Naive thymus-derived CD8-positive, alpha-beta T cell (primary cell): ENCODE measurements around the gene LPA. TPM values are rescaled to one million over a fixed set of nuclear protein-coding genes. Genes with fewer than 3 reads are reported as not detected.

ENCODE experiments used
- ATAC-seq, 2 donors: fragments of 150-1000 bp; cut with Tn5 transposase in 1 of 2; sonication (Bioruptor Pico), chemical (Tn5 transposase) in 1 of 2; 1 replicate in 1 of 2; 2 replicates in 1 of 2; pipeline ENCODE4 v1.10.0; 2021; ENCODE audit warnings: mild to moderate bottlenecking in 2 of 2, moderate library complexity in 2 of 2
- POLR2A ChIA-PET: fragments of 350-600 bp; sonication (Branson Sonifier 250); formaldehyde crosslinking; loops from one replicate; lab custom pipeline; 2021; ENCODE audit warnings: antibody characterized with exemption; lab: Charles Lee
- DNase-seq, 10 donors: peaks; one replicate each; pipeline versions ENCODE4 v3.0.0 to v3.0.0-alpha.2; 2020 to 2022
- H3K27ac Mint-ChIP-seq, 10 donors: one replicate each; pipeline ENCODE4 v1.8.0; 2020 to 2022; ENCODE audit warnings: mild to moderate bottlenecking in 10 of 10, mixed read lengths in 10 of 10, moderate library complexity in 4 of 10, inconsistent platforms in 1 of 10
- H3K27me3 Mint-ChIP-seq, 5 donors: one replicate each; pipeline ENCODE4 v1.8.0; 2021 to 2022; ENCODE audit warnings: mixed read lengths in 5 of 5
- H3K36me3 Mint-ChIP-seq, 3 donors: one replicate each; pipeline ENCODE4 v1.8.0; 2020 to 2022; ENCODE audit warnings: mixed read lengths in 3 of 3, mild to moderate bottlenecking in 2 of 3, inconsistent platforms in 1 of 3
- H3K4me1 Mint-ChIP-seq, 4 donors: one replicate each; pipeline ENCODE4 v1.8.0; 2021 to 2022; ENCODE audit warnings: mixed read lengths in 4 of 4
- H3K4me3 Mint-ChIP-seq, 10 donors: one replicate each; pipeline ENCODE4 v1.8.0; 2020 to 2022; ENCODE audit warnings: mild to moderate bottlenecking in 10 of 10, mixed read lengths in 10 of 10, moderate library complexity in 6 of 10, inconsistent platforms in 1 of 10
- H3K9me3 Mint-ChIP-seq, 9 donors: one replicate each; pipeline ENCODE4 v1.8.0; 2020 to 2022; ENCODE audit warnings: mixed read lengths in 9 of 9, mild to moderate bottlenecking in 3 of 9, inconsistent platforms in 1 of 9, moderate library complexity in 1 of 9
- polyA plus RNA-seq, 3 donors: library from polyadenylated mRNA; unstranded; fragments of 300-500 nt; fragmentation: Illumina TruSeq; gene quantifications; one replicate each; pipeline ENCODE4 v1.2.3, GENCODE V29; 2021
- total RNA-seq, 8 experiments: library from RNA in 2 of 8; stranded (reverse) in 2 of 8; gene quantifications; one replicate each; pipeline ENCODE4 v1.2.3 and lab custom pipeline; 2021 to 2026

LPA gene
- total and polyA plus RNA-seq, 5 experiments from 2014 or later = not detected

GRCh38 chr6:160505970-160506369 is 158.1 kb downstream of the LPA start:
- DNase-seq (no peak), ATAC-seq (no peak)
- Mint-ChIP-seq H3K27ac (no peak overlapping the region), H3K4me1 (peaks cover 0 to 4% (median under 1%) of the 10 kb centered on the region in 4 donors), H3K9me3 (peaks cover 0 to 19% (median 13%) of the 10 kb centered on the region in 9 donors), H3K4me3 (no peak overlapping the region), H3K27me3 (peaks cover 0 to 32% (median 10%) of the 10 kb centered on the region in 5 donors), H3K36me3 (peaks cover 2 to 27% (median 15%) of the 10 kb centered on the region in 3 donors)
- POLR2A ChIA-PET = no interaction called here

GRCh38 chr6:160500639-160501038 is 163.4 kb downstream of the LPA start:
- Mint-ChIP-seq H3K27ac (no peak overlapping the region), H3K4me3 (no peak overlapping the region), H3K4me1 (no peaks in the 10 kb centered on the region), H3K36me3 (peaks cover 13 to 36% (median 27%) of the 10 kb centered on the region in 3 donors), H3K27me3 (peaks cover 0 to 19% (median 3%) of the 10 kb centered on the region in 5 donors), H3K9me3 (peaks cover 0 to 20% (median 13%) of the 10 kb centered on the region in 9 donors)
- POLR2A ChIA-PET = no interaction called here
- DNase-seq (no peak), ATAC-seq (no peak)

- POLR2A ChIA-PET = no interaction called here
- DNase-seq (no peak), ATAC-seq (no peak)
- H3K4me1 Mint-ChIP-seq = no peaks in the 10 kb centered on the region
- no peaks in the 10 kb centered on the region for H3K9me3 Mint-ChIP-seq
- H3K36me3 Mint-ChIP-seq = peaks cover 5 to 20% (median 17%) of the 10 kb centered on the region in 3 donors
- peaks cover 0 to 19% (median 2%) of the 10 kb centered on the region in 5 donors for H3K27me3 Mint-ChIP-seq
- H3K27ac Mint-ChIP-seq = no peak overlapping the region
- H3K4me3 Mint-ChIP-seq = no peak overlapping the region
These were observed 169.5 kb downstream of the LPA start for GRCh38 chr6:160494576-160494975.

GRCh38 chr6:160489091-160489490 is 175.0 kb downstream of the LPA start:
- H3K27me3 Mint-ChIP-seq = no peaks in the 10 kb centered on the region
- H3K4me3 Mint-ChIP-seq = no peak overlapping the region
- H3K36me3 Mint-ChIP-seq = peaks cover 5 to 18% (median 16%) of the 10 kb centered on the region in 3 donors
- ATAC-seq = no peak
- no peak for DNase-seq
- H3K4me1 Mint-ChIP-seq = no peaks in the 10 kb centered on the region
- no peaks in the 10 kb centered on the region for H3K9me3 Mint-ChIP-seq
- no peak overlapping the region for H3K27ac Mint-ChIP-seq
- POLR2A ChIA-PET = no interaction called here

GRCh38 chr6:160487116-160487515 is 177.0 kb downstream of the LPA start:
- Mint-ChIP-seq H3K4me3 (no peak overlapping the region), H3K27me3 (no peaks in the 10 kb centered on the region), H3K36me3 (peaks cover 10 to 28% (median 19%) of the 10 kb centered on the region in 3 donors), H3K9me3 (peaks cover 0 to 5% (median 0%) of the 10 kb centered on the region in 9 donors), H3K27ac (no peak overlapping the region), H3K4me1 (no peaks in the 10 kb centered on the region)
- ATAC-seq = no peak
- no peak for DNase-seq
- POLR2A ChIA-PET = no interaction called here

Other genes with a start within 250 kb of the LPA start
- under 1 TPM in 1 of 2 experiments, not detected in 1; 0.47 TPM for gene PLG, start 38.0 kb upstream of the LPA start, total RNA-seq
- gene PLG, start 38.0 kb upstream of the LPA start, polyA plus RNA-seq = not detected